NCI-H146 (cell line): ENCODE data around the gene DTL.

ENCODE experiments used
- DNase-seq: peaks from one replicate; lab custom pipeline; 2025; lab: John Stamatoyannopoulos, UW

DTL gene

GRCh38 chr1:212091438-212092121, 56.0 kb downstream of the DTL start:
- no peak for DNase-seq

GRCh38 chr1:212097360-212097759, 61.8 kb downstream of the DTL start:
- no peak for DNase-seq

GRCh38 chr1:212098310-212098709, 62.8 kb downstream of the DTL start:
- DNase-seq, result no peak

DNA sequence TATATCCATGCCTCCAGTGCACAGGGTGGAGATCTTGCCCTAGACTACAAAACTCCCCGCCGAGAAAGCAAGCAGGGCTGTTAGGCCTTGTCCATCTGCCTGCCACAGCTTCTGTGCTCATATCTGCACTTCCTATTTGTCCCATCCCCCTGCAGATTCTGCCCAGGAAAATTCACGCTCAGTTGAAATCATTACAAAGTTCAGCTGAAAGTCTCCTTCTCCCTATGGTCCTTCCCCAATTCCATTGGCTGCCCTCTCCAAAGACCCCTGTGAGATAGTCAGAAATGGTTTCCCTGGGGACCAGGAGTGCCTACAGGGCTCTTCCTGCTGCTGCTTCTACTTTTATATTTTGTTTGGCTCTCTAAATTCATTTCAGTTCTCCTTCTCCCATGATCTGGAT, 63.2 kb downstream of the DTL start:
- no peak for DNase-seq

- DNase-seq, result no peak
Observed at GRCh38 chr1:212101251-212101650, 65.7 kb downstream of the DTL start.

DNA sequence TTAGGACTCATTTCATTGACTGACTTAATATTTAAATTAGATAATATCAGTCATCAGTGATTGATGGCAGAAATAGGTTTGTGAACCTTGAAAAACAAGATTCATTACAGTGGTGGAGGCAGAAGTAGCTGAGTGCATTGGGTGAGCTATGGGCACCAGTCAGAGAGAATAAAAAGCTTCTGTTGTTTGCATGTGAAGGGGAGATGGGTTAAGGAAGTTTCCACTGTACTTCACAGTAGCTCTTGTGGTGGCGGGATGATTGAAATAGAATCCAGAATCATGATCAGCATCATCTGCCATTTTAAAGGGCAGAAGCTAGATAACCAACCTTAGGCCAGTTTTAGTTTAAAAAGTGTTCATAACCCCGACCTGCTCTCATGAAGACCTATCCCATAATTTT, 66.2 kb downstream of the DTL start:
- DNase-seq, result no peak

DNA sequence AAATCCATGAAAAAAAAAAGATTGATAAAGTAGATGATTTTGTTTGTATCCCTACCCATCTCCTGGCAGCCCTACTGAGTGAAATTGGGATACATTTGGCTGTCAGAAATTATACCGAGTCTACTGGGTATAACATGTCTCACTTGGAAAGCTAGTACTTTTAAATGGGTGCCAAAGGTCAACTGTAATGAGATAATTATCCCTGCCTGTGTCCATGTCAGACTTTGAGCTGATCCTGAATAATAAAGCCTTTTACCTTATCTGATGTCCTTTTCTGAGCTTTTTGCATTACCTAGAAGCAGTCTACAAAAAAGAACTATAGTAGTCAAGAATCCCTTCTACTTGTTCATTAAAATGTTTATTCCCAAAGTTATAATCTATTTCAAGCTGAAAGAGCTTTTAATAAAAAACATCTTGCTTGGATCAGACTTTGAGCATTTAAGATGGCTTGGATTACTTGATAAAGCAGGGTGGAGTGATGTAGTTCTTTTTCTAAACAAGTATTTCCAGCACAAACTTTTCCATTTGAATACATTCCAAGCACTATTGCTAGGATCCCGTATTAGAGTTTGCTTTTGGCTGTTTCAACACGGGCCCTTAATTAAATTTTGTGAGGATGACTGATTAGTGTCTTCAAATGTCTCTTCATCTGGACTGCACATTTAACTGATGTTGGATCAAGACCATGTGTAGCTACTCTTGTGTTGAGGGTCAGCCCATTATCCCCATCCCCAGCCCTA, 69.2 kb downstream of the DTL start:
- no peak for DNase-seq

DNA sequence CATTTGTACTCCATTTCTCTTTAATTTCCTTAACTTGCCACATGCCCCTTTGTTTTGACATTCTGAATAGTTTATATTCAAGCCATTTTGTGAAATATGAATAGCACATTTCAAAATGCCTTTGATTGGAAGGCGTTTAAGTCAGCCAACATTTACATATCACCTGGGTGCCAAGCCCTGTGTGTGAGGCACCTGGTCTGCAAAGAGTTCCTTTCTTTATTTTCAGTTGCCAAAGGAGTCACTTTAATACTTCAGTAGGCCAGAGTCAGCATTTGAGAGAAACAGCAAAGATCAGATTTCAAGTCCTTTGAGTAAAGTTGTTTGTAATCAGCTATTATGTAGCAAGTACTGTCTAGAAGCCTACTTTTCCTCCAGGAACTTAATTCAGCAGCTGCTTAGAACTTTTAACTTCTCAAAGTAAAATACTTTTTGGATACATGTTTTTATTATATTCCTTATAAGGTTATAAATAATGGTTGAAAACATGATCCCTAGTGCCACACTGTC, 70.8 kb downstream of the DTL start:
- no peak for DNase-seq

DNA sequence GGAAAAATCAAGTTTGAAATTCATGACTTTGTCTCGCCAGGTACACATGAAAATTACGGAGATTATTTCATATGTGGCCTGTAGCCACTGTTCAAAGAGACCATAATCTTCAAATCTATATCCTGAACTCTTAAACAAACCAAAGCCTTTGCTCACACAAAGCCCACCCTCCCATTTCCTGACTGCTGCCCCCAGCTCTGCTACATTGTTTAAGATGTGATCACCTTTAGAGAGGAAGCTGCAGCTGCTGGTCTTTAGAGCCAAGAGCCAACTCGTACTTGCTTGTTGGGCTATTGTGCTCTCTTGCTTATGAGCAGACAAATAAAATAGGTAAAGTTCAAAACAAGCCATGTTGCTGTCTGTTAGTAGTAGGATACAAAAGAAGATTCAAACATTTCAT, 71.9 kb downstream of the DTL start:
- no peak for DNase-seq

DNA sequence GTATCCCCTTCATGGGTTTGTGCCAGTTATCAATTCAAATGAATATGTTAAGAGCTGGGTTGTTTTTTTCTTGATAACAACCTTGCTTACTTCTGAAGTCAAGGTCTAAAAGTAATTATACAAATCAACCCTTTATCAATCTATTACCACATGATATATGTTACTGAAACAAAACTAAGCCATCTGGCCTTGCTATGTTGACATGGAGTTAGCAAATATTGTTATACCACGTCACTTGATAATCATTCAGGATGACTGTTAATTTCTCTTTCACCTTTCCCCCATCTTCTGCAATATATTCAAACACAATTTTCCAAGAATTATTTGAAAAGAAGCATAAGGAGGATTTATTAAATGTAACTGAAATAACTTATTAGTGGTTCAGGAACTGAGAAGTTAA, 72.6 kb downstream of the DTL start:
- DNase-seq, result no peak

- DNase-seq, result no peak
Observed at GRCh38 chr1:212108981-212109380, 73.4 kb downstream of the DTL start.

DNA sequence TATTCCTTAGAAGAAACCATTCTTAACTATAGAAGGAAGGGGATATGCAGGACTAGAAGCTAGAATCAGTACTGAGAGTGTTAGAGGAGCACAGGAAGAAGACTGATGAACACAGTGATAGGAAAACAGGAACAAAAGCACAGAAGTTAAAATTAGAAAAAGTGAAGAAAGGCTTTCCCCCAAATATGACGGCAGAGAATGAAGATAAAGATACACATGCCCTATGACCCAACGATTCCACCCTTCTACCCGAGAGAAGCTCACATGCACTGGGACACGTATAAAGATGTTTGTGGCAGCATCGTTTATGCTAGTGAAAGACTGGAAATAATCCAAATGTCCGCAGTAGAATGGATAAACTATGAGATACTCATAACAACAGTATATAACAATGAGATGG, 74.2 kb downstream of the DTL start:
- DNase-seq, result no peak

- DNase-seq, result no peak
Observed at GRCh38 chr1:212110617-212111016, 75.1 kb downstream of the DTL start.

GRCh38 chr1:212111536-212111935, 76.0 kb downstream of the DTL start:
- no peak for DNase-seq

GRCh38 chr1:212113706-212114105, 78.2 kb downstream of the DTL start:
- no peak for DNase-seq

DNA sequence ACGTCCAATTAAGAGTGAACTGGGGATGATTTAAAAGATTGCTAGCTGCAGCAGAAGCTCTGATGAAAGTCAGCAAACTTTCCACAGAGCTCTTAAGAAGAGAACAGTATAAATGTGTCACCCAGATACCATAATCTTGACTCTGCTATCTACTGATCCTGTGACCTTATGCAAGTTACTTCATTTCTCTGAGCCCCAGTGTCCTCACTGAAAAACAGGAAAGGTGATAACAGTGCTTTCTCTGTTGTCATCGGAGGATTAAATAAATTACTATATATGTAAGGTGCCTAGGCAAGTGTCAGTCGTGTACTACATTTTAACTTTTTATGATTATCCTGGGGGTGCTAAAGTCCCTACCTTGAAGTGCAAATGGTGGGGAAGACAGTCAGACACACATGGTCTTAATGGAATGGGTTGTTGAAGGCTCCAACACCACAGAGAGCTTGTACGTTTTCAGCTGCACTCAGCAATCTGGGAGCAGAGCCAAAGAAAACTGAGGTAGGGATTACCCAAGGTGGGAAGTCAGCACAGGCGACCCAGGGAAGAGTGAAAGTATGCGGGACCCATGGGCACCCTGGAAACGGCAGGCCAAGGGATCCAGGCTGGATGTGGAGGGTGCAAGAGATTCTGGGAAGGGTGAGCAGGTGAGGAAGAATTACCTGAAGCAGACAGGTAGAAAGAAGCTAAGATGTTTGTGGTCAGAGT, 82.8 kb downstream of the DTL start:
- no peak for DNase-seq

- no peak for DNase-seq
Observed at GRCh38 chr1:212118872-212119260, 83.3 kb downstream of the DTL start.

DNA sequence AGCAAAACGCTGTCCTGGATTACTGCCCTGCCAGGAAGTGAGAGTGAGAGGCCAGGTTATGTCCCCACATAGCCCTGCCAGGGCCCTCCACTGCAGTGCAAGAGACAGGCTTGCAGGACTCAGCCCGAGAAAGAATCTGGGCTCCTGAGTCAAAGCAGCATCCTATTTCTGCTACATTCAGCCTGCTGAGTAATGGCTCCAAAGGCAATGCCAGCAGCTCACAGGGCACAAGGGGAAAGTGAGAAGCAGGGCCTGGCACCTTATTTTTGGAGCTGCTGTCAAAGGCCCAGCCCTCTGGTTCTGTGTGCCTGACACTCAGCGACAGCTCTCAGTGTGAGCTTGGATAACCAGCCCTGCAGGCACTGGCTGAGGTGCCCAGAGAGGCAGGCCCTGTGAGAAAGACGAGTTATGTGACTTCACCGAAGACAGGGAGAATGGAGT, 83.9 kb downstream of the DTL start:
- no peak for DNase-seq

GRCh38 chr1:212119863-212120262, 84.3 kb downstream of the DTL start:
- DNase-seq, result no peak

DNA sequence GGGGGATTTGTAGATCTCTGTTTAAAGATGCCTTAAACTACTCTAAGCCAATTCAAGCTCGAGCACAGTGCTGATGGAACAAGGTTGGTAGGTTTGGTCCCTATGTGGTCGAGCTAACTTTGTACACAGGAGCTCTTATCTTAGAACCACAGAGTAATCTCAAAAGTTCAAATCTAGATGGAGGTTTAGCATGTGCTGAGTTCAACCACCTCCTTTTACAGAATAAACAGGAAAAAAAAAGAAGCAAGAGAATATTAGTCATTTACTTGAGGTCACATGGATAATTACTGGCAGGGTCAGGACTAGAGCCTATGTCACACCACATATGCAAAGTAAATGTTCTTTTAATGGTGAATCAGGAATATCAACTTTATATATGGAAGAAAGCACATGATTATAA, 86.2 kb downstream of the DTL start:
- DNase-seq, result no peak

GRCh38 chr1:212124690-212125582, 89.4 kb downstream of the DTL start:
- DNase-seq, result no peak

DNA sequence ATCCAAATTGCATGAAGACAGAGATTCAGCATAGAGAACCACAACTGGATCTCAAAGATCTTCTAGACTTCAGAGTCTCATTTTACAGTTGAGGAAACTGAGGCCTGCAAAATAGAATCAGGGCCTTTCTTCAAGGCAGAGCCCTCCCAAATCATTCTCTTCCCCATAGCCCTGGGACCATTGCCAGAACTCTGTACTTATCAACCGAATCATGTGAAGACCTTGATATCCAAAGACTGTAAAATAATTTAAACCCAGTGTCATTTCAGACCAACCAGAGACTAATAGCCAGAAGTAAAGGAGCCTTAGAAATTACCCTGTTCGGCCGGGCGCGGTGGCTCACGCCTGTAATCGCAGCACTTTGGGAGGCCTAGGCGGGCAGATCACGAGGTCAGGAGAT, 90.1 kb downstream of the DTL start:
- no peak for DNase-seq
